ENCODE data around the gene P4HA2.

DNA sequence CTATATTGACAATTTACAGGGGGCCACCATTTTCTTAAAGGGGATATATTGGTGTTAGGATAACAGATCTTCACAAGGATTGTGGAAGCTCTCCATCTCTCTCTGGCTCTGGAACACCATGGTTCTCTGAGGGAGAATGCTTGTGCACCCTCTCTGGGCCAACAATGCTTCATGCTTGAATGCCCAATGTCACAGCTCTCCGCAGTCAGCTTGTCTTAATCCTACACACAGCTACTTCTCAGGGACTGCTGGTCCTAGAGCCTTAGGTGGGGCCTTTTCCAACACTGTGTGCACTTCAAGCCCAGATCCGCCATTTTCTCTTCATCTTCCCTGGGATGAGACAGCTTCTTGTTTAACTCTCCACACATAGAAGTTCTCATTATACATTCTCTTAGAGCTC is 22.9 kb upstream of the P4HA2 start:
- TF ChIP-seq, protein P1, sequence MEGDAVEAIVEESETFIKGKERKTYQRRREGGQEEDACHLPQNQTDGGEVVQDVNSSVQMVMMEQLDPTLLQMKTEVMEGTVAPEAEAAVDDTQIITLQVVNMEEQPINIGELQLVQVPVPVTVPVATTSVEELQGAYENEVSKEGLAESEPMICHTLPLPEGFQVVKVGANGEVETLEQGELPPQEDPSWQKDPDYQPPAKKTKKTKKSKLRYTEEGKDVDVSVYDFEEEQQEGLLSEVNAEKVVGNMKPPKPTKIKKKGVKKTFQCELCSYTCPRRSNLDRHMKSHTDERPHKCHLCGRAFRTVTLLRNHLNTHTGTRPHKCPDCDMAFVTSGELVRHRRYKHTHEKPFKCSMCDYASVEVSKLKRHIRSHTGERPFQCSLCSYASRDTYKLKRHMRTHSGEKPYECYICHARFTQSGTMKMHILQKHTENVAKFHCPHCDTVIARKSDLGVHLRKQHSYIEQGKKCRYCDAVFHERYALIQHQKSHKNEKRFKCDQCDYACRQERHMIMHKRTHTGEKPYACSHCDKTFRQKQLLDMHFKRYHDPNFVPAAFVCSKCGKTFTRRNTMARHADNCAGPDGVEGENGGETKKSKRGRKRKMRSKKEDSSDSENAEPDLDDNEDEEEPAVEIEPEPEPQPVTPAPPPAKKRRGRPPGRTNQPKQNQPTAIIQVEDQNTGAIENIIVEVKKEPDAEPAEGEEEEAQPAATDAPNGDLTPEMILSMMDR (IDR thresholded peaks at IDR 0.05; ENCODE audit: low read length), result no peak
- TF ChIP-seq EZH2 (optimal IDR thresholded peaks at IDR 0.05; ENCODE audit: low read depth, low read length), result no peak

All from MM.1S (cell line).